Left lung (tissue), 10 donors: ENCODE results near the gene C16orf90. TPM values are rescaled to one million over a fixed set of nuclear protein-coding genes. Genes with fewer than 3 reads are reported as not detected.

Experiments
- ATAC-seq: fragments of 200-7000 bp; cut with Tn5 transposase; one replicate; pipeline ENCODE4 v1.9.1; 2020; ENCODE audit warnings: moderate library complexity
- DNase-seq, 4 donors: peaks; one replicate each; pipeline ENCODE4 v3.0.0-alpha.2; 2013 to 2020
- H3K27ac ChIP-seq, 2 donors: fragments of 200-600 bp; sonication (generic) in 1 of 2; one replicate each; pipeline versions ENCODE4 v1.5.0 to v1.8.0; 2020 to 2021
- H3K27me3 ChIP-seq, 2 donors: fragments of 200-600 bp; sonication (generic) in 1 of 2; one replicate each; pipeline versions ENCODE4 v1.5.0 to v1.8.0; 2020 to 2021
- H3K36me3 ChIP-seq, 2 donors: fragments of 200-600 bp; sonication (generic) in 1 of 2; one replicate each; pipeline versions ENCODE4 v1.5.0 to v1.8.0; 2020 to 2021
- H3K4me1 ChIP-seq, 2 donors: fragments of 200-600 bp; one replicate each; pipeline ENCODE4 v1.8.0; 2021
- H3K4me3 ChIP-seq, 2 donors: fragments of 200-600 bp; sonication (generic) in 1 of 2; one replicate each; pipeline versions ENCODE4 v1.5.0 to v1.8.0; 2020 to 2021; ENCODE audit warnings: mild to moderate bottlenecking in 1 of 2
- H3K9me3 ChIP-seq, 2 donors: fragments of 200-600 bp; sonication (generic) in 1 of 2; one replicate each; pipeline versions ENCODE4 v1.5.0 to v1.8.0; 2020 to 2021
- intact Hi-C, 2 donors: fragments of 100-400 bp; cut with DNase I; formaldehyde crosslinking; loops; one replicate each; pipeline versions ENCODE4 v1.11.2 to v1.14.2; 2022
- polyA plus RNA-seq, 6 donors: library from polyadenylated mRNA; unstranded; fragments of 120-200 nt; gene quantifications; one replicate each; pipeline ENCODE4 v1.2.1, GENCODE V29; 2013; ENCODE audit not compliant: insufficient read length in 6 of 6
- total RNA-seq, 2 donors: library from RNA; stranded (reverse); fragmentation: NEBNext Ultra II Directional; extraction: Animal tissue kit (Norgen Biotek cat#: 25700); gene quantifications; one replicate each; pipeline ENCODE4 v1.2.1, GENCODE V29; 2021
- TF ChIP-seq, protein P1 (sequence below), 2 donors: fragments of 200-600 bp; sonication (generic) in 1 of 2; IDR thresholded peaks; one replicate each; pipeline versions ENCODE4 v1.5.0 to v1.8.0; 2021; ENCODE audit warnings: antibody characterized with exemption in 2 of 2
- donor health status: DM: no; HTN: yes; CAD: no.
- donor health status: DM: no; HTN: no; CAD: no.

Gene C16orf90
- total and polyA plus RNA-seq, 8 donors = 0.15 TPM; not detected in 7

DNA sequence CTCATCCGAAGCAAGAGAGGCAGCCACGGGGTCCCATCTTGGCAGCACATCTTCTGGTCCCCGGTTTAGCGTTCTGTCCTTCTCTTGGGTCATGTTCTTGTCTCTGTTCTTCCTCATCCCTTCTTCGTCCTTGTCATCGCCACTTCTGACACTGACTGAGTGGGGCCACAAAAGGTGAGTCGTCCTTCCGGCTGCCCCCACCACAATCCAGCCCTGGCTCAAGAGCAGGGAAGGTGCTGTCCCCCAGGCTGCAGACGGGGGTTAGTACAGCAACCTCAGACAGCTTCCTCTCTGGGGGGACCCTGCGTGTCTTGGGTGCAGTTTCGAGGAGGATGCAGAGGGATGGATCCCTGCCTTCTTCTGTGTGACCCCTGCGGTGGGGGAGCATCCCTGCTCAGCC is 30.0 kb downstream of the C16orf90 start:
- Histone ChIP-seq H3K27ac (no peak overlapping the region), H3K4me1 (peaks cover 11 to 60% of the 10 kb centered on the region in 2 donors), H3K36me3 (peaks cover 0 to 33% of the 10 kb centered on the region in 2 donors), H3K4me3 (no peak overlapping the region), H3K27me3 (no peaks in the 10 kb centered on the region), H3K9me3 (no peaks in the 10 kb centered on the region)
- intact Hi-C loops = no loop called here
- ATAC-seq (no peak), DNase-seq (no peak)
- TF ChIP-seq, protein P1, sequence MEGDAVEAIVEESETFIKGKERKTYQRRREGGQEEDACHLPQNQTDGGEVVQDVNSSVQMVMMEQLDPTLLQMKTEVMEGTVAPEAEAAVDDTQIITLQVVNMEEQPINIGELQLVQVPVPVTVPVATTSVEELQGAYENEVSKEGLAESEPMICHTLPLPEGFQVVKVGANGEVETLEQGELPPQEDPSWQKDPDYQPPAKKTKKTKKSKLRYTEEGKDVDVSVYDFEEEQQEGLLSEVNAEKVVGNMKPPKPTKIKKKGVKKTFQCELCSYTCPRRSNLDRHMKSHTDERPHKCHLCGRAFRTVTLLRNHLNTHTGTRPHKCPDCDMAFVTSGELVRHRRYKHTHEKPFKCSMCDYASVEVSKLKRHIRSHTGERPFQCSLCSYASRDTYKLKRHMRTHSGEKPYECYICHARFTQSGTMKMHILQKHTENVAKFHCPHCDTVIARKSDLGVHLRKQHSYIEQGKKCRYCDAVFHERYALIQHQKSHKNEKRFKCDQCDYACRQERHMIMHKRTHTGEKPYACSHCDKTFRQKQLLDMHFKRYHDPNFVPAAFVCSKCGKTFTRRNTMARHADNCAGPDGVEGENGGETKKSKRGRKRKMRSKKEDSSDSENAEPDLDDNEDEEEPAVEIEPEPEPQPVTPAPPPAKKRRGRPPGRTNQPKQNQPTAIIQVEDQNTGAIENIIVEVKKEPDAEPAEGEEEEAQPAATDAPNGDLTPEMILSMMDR (IDR thresholded peaks at IDR 0.05) = no peak

DNA sequence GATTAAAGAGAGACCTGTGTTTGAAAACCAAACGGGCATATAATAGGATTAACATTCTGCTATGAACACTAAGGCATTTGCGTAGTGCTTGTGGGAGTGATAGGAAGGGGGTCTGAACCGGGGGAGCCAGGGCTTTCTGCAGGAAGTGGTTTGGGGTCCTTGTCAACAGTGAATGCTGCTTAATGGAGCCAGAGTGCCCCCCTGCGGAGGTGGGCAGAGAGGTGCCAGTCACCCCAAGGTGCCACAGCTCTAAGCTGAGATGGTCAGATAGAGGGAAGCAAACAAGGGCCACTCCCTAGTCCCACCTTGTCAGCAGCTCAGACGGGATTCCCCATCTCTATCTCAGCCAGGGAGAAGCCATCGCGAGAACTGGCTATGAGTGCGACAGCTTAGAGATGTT is 34.1 kb downstream of the C16orf90 start:
- H3K36me3 ChIP-seq = peaks cover 0 to 10% of the 10 kb centered on the region in 2 donors
- peaks cover 30 to 70% of the 10 kb centered on the region in 2 donors for H3K4me1 ChIP-seq
- H3K4me3 ChIP-seq = no peak overlapping the region
- intact Hi-C loops = no loop called here
- peak overlapping the region in 1 of 2 donors; percentile 5 for H3K27ac ChIP-seq
- no peak for DNase-seq
- no peak for ATAC-seq
- H3K9me3 ChIP-seq = no peaks in the 10 kb centered on the region
- TF ChIP-seq, protein P1 (IDR thresholded peaks at IDR 0.05) = no peak
- no peaks in the 10 kb centered on the region for H3K27me3 ChIP-seq

DNA sequence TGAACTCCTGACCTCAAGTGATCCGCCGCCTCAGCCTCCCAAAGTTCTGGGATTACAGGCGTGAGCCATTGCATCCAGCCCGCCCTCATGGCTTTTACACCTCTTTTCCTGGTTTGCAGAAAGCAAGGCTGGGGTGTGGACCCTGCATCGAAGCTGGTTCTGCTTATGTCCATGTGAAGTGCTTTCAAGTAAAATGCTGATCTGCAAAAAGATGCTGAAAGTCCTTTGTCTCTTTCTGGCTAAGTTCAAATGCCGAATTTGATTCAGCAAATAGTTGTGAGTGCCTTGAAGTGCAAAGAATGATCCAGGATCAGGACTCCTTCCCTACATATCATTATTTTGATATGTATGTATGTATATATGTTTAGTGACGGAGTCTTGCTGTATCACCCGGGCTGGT is 34.7 kb downstream of the C16orf90 start:
- Histone ChIP-seq H3K4me3 (no peak overlapping the region), H3K27ac (peak overlapping the region in 1 of 2 donors; percentile 5), H3K9me3 (no peaks in the 10 kb centered on the region), H3K27me3 (no peaks in the 10 kb centered on the region), H3K4me1 (peaks cover 30 to 73% of the 10 kb centered on the region in 2 donors), H3K36me3 (peaks cover 0 to 4% of the 10 kb centered on the region in 2 donors)
- DNase-seq = no peak
- intact Hi-C loops = no loop called here
- no peak for ATAC-seq
- TF ChIP-seq, protein P1 (IDR thresholded peaks at IDR 0.05) = no peak

DNA sequence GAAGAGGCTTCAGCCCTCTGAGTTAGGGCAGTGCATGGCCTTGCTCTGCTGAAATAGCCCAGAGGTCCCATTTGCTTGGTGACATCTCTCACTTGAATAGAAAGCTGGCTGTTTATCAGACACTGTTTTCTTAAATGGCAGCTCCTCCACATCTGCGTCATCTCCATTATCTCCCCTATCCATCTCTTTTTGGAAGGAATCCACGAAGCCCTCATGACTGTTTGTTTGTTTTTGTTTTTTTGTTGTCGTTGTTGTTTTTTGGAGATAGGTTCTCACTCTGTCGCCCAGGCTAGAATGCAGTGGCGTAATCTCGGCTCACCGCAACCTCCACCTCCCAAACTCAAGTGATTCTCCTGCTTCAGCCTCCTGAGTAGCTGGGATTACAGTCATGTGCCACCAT is 35.2 kb downstream of the C16orf90 start:
- Histone ChIP-seq H3K36me3 (no peaks in the 10 kb centered on the region), H3K27ac (no peak overlapping the region), H3K4me1 (peaks cover 30 to 73% of the 10 kb centered on the region in 2 donors), H3K27me3 (no peaks in the 10 kb centered on the region), H3K9me3 (no peaks in the 10 kb centered on the region), H3K4me3 (no peak overlapping the region)
- TF ChIP-seq, protein P1 (IDR thresholded peaks at IDR 0.05) = no peak
- no peak for DNase-seq
- no peak for ATAC-seq
- intact Hi-C loops = no loop called here

DNA sequence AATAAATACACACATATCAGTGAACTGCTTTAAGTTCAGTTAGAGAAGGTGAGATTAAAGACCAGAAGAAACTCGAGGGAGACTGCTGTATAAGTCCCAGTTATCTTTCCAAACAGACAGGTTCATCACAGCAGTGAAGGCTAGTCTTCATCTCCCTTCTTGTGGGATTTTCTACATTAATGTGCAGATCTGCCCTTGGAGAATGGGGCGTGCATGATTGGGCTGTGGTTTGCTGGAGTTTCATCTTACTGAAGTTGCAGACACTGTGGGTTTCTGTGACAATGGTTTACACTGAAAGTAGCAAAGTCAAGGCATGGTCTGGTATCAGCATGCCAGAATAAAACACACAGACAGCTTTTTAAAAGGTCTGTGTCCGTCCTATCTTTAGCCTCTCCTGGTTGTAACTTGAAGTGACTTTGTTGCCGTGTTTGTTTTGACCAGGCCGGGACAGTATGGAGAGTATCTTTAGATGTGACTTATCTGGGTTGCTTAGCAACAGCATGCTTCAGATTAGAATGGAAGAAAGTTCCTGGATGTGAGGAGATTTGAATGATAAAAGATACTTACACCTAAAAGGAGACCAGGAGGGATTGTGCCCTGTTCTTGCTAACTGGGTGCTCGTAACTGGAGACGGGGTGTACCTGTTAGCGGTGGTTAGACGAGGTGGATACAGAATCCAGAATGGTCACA is 35.7 kb downstream of the C16orf90 start:
- DNase-seq (no peak), ATAC-seq (peak; percentile 4)
- Histone ChIP-seq H3K9me3 (no peaks in the 10 kb centered on the region), H3K4me3 (peak overlapping the region in 1 of 2 donors; percentile 87), H3K36me3 (no peaks in the 10 kb centered on the region), H3K4me1 (peaks cover 30 to 68% of the 10 kb centered on the region in 2 donors), H3K27ac (peak overlapping the region; percentile 28 to 95), H3K27me3 (no peaks in the 10 kb centered on the region)
- TF ChIP-seq, protein P1 (IDR thresholded peaks at IDR 0.05) = no peak
- intact Hi-C loops = no loop called here
